ENCODE data around the gene TOB1.

The TOB1 gene

GRCh38 chr17:50911890-50912289 is 45.7 kb upstream of the TOB1 start:
- Histone ChIP-seq H4K20me1 (ENCODE audit: low read depth, low read length) (no peaks in the 10 kb centered on the region), H3K27me3 (ENCODE audit: low read length) (no peaks in the 10 kb centered on the region)

GRCh38 chr17:50911450-50911849 is 45.3 kb upstream of the TOB1 start:
- H3K9me2 ChIP-seq (replicated peaks; ENCODE audit: insufficient read depth, low read length): no peaks in the 10 kb centered on the region
- no peak overlapping the region for H3K4me3 ChIP-seq (ENCODE audit: insufficient read depth, low read length, poor library complexity, severe bottlenecking)
- no peak overlapping the region for H2AFZ ChIP-seq (ENCODE audit: low read depth, low read length, severe bottlenecking)
- H3K4me2 ChIP-seq (ENCODE audit: low read depth, low read length, poor library complexity, severe bottlenecking): no peak overlapping the region
- H3F3A ChIP-seq (ENCODE audit: insufficient read depth): no peaks in the 10 kb centered on the region
- no peaks in the 10 kb centered on the region for H3K36me3 ChIP-seq (ENCODE audit: low read length)
- H3K27ac ChIP-seq (ENCODE audit: low read depth, low read length): no peak overlapping the region
- H3K9me3 ChIP-seq (ENCODE audit: insufficient read depth, low read length): no peaks in the 10 kb centered on the region
- TF ChIP-seq EZH2phosphoT487 (conservative IDR thresholded peaks at IDR 0.05; ENCODE audit: low read length) (no peak), CTCF (IDR thresholded peaks at IDR 0.05; ENCODE audit: insufficient read depth, low read length, poor library complexity, severe bottlenecking) (no peak)
- H4K20me1 ChIP-seq (ENCODE audit: low read depth, low read length): no peaks in the 10 kb centered on the region
- no peak overlapping the region for H3K9ac ChIP-seq (ENCODE audit: low read length)
- H3K79me2 ChIP-seq (ENCODE audit: insufficient read depth, low read length): no peaks in the 10 kb centered on the region
- no peaks in the 10 kb centered on the region for H3K27me3 ChIP-seq (ENCODE audit: low read length)

More at GRCh38 chr17:50911890-50912289, 45.7 kb upstream of the TOB1 start:
- no peaks in the 10 kb centered on the region for H3K9me2 ChIP-seq (replicated peaks; ENCODE audit: insufficient read depth, low read length)
- no peaks in the 10 kb centered on the region for H3K79me2 ChIP-seq (ENCODE audit: insufficient read depth, low read length)
- no peak overlapping the region for H3K27ac ChIP-seq (ENCODE audit: low read depth, low read length)
- TF ChIP-seq EZH2phosphoT487 (conservative IDR thresholded peaks at IDR 0.05; ENCODE audit: low read length): no peak
- TF ChIP-seq CTCF (IDR thresholded peaks at IDR 0.05; ENCODE audit: insufficient read depth, low read length, poor library complexity, severe bottlenecking): no peak
- H3F3A ChIP-seq (ENCODE audit: insufficient read depth): no peaks in the 10 kb centered on the region
- H3K9ac ChIP-seq (ENCODE audit: low read length): no peak overlapping the region
- H3K9me3 ChIP-seq (ENCODE audit: insufficient read depth, low read length): no peaks in the 10 kb centered on the region
- no peak overlapping the region for H3K4me3 ChIP-seq (ENCODE audit: insufficient read depth, low read length, poor library complexity, severe bottlenecking)
- no peaks in the 10 kb centered on the region for H3K36me3 ChIP-seq (ENCODE audit: low read length)
- no peak overlapping the region for H2AFZ ChIP-seq (ENCODE audit: low read depth, low read length, severe bottlenecking)
- H3K4me2 ChIP-seq (ENCODE audit: low read depth, low read length, poor library complexity, severe bottlenecking): no peak overlapping the region

- H3K9me2 ChIP-seq (replicated peaks; ENCODE audit: insufficient read depth, low read length): no peaks in the 10 kb centered on the region
- H3K36me3 ChIP-seq (ENCODE audit: low read length): no peaks in the 10 kb centered on the region
- no peak overlapping the region for H3K4me3 ChIP-seq (ENCODE audit: insufficient read depth, low read length, poor library complexity, severe bottlenecking)
- H3K27ac ChIP-seq (ENCODE audit: low read depth, low read length): no peak overlapping the region
- H3K9me3 ChIP-seq (ENCODE audit: insufficient read depth, low read length): no peaks in the 10 kb centered on the region
- H2AFZ ChIP-seq (ENCODE audit: low read depth, low read length, severe bottlenecking): no peak overlapping the region
- no peaks in the 10 kb centered on the region for H3K27me3 ChIP-seq (ENCODE audit: low read length)
- no peaks in the 10 kb centered on the region for H3K79me2 ChIP-seq (ENCODE audit: insufficient read depth, low read length)
- no peak overlapping the region for H3K4me2 ChIP-seq (ENCODE audit: low read depth, low read length, poor library complexity, severe bottlenecking)
- TF ChIP-seq EZH2phosphoT487 (conservative IDR thresholded peaks at IDR 0.05; ENCODE audit: low read length): no peak
- no peak for TF ChIP-seq CTCF (IDR thresholded peaks at IDR 0.05; ENCODE audit: insufficient read depth, low read length, poor library complexity, severe bottlenecking)
- H4K20me1 ChIP-seq (ENCODE audit: low read depth, low read length): no peaks in the 10 kb centered on the region
- no peaks in the 10 kb centered on the region for H3F3A ChIP-seq (ENCODE audit: insufficient read depth)
- no peak overlapping the region for H3K9ac ChIP-seq (ENCODE audit: low read length)
Measured at GRCh38 chr17:50909765-50910605, 43.8 kb upstream of the TOB1 start.

Data from SU-DHL-6 (cell line).